Inflammatory macrophage treated with lipopolysaccharide for 1 hour (primary cell): ENCODE measurements around the gene MACROD1.

Experiments used
- DNase-seq, 2 donors: peaks; one replicate each; pipeline ENCODE4 v3.0.0-alpha.2; 2020 to 2022

MACROD1 gene

GRCh38 chr11:64072403-64072802 is 93.5 kb downstream of the MACROD1 start:
- no peak for DNase-seq

GRCh38 chr11:64071849-64072248 is 94.1 kb downstream of the MACROD1 start:
- DNase-seq, result no peak

GRCh38 chr11:64070314-64070681 is 95.6 kb downstream of the MACROD1 start:
- no peak for DNase-seq

GRCh38 chr11:64069401-64070313 is 96.3 kb downstream of the MACROD1 start:
- DNase-seq, result no peak

- no peak for DNase-seq
Observed at GRCh38 chr11:64068705-64069400, 97.1 kb downstream of the MACROD1 start.

- no peak for DNase-seq
Observed at GRCh38 chr11:64067230-64067993, 98.5 kb downstream of the MACROD1 start.

GRCh38 chr11:64065712-64066111 is 100.2 kb downstream of the MACROD1 start:
- no peak for DNase-seq

- no peak for DNase-seq
Observed at GRCh38 chr11:64065141-64065465, 100.8 kb downstream of the MACROD1 start.

GRCh38 chr11:64064374-64065140 is 101.4 kb downstream of the MACROD1 start:
- DNase-seq, result no peak

- DNase-seq, result no peak
Observed at GRCh38 chr11:64063777-64064176, 102.1 kb downstream of the MACROD1 start.

- no peak for DNase-seq
Observed at GRCh38 chr11:64062185-64063039, 103.5 kb downstream of the MACROD1 start.

- DNase-seq, result peak; percentile 3 to 44
Observed at GRCh38 chr11:64060861-64061444, 105.0 kb downstream of the MACROD1 start.

- no peak for DNase-seq
Observed at GRCh38 chr11:64060263-64060860, 105.6 kb downstream of the MACROD1 start.

- no peak for DNase-seq
Observed at GRCh38 chr11:64059339-64060140, 106.4 kb downstream of the MACROD1 start.

GRCh38 chr11:64058494-64058893 is 107.4 kb downstream of the MACROD1 start:
- no peak for DNase-seq

GRCh38 chr11:64057890-64058289 is 108.0 kb downstream of the MACROD1 start:
- no peak for DNase-seq

GRCh38 chr11:64056861-64057260 is 109.1 kb downstream of the MACROD1 start:
- no peak for DNase-seq

- DNase-seq, result no peak
Observed at GRCh38 chr11:64056213-64056785, 109.6 kb downstream of the MACROD1 start.

- DNase-seq, result no peak
Observed at GRCh38 chr11:64055077-64055476, 110.8 kb downstream of the MACROD1 start.

GRCh38 chr11:64053699-64054098 is 112.2 kb downstream of the MACROD1 start:
- DNase-seq, result no peak
